ENCODE data around the gene SCN9A. TPM values are rescaled to one million over a fixed set of nuclear protein-coding genes. Genes with fewer than 3 reads are reported as not detected.

Gene SCN9A
- total RNA-seq, 3 donors from 2014 or later (not counting 1 experiment from before 2014, with no cell fraction given): 0.28 to 1.4 (median 0.39) TPM

GRCh38 chr2:166230024-166230723 lies 145.6 kb downstream of the SCN9A start:
- H3K4me3 Mint-ChIP-seq: no peak overlapping the region
- ATAC-seq: no peak
- Histone ChIP-seq H3K9me3 (ENCODE audit: control insufficient read depth, insufficient read depth, low read length) (no peaks in the 10 kb centered on the region), H3K4me3 (ENCODE audit: low read length) (no peak overlapping the region), H3K4me1 (ENCODE audit: control insufficient read depth, insufficient read depth, low read length) (no peaks in the 10 kb centered on the region), H3K27ac (ENCODE audit: low read length) (no peak overlapping the region), H3K36me3 (ENCODE audit: control insufficient read depth, insufficient read depth, low read length) (no peaks in the 10 kb centered on the region), H3K27me3 (ENCODE audit: control insufficient read depth, insufficient read depth, low read length) (no peaks in the 10 kb centered on the region)
- no peak for DNase-seq
- no peaks in the 10 kb centered on the region for H3K27me3 Mint-ChIP-seq (ENCODE audit: low read depth in 2 of 2)
- TF ChIP-seq CTCF (IDR thresholded peaks at IDR 0.05): no peak
- H3K9me3 Mint-ChIP-seq: peaks cover 2% of the 10 kb centered on the region in 2 donors
- WGBS (ENCODE audit: insufficient coverage): 79% methylated on average over 3 of the region's 4 CpGs
- H3K27ac Mint-ChIP-seq: no peak overlapping the region
- intact Hi-C loops (cut with micrococcal nuclease): no loop called here
- no peaks in the 10 kb centered on the region for H3K4me1 Mint-ChIP-seq
- H3K36me3 Mint-ChIP-seq: no peaks in the 10 kb centered on the region

GRCh38 chr2:166229678-166230023 lies 146.1 kb downstream of the SCN9A start:
- TF ChIP-seq CTCF (IDR thresholded peaks at IDR 0.05): no peak
- intact Hi-C loops (cut with micrococcal nuclease): no loop called here
- no peak for ATAC-seq

DNA sequence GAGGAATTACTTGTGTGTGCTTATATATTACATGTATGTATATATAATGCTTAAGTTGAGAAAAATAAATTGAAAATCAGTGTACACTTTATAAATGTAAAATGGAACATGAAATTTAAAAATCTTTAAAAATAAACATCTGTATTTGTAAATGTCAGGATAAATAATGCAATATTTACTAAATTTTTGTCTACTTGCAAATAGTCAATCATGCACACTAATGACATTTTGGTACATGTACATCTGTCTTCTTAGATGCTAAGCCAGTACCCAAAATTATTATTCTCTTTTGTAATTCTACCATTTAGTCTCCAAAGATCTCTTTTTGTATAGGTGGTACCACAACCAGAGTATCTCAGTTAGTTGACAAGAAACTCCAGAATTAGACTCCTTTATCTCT lies 151.5 kb downstream of the SCN9A start:
- H3K27ac ChIP-seq (ENCODE audit: low read length): no peak overlapping the region
- H3K36me3 Mint-ChIP-seq: no peaks in the 10 kb centered on the region
- H3K9me3 Mint-ChIP-seq: peaks cover 2 to 4% of the 10 kb centered on the region in 2 donors
- H3K27me3 ChIP-seq (ENCODE audit: control insufficient read depth, insufficient read depth, low read length): no peaks in the 10 kb centered on the region
- TF ChIP-seq CTCF (IDR thresholded peaks at IDR 0.05): no peak
- H3K27me3 Mint-ChIP-seq (ENCODE audit: low read depth in 2 of 2): no peaks in the 10 kb centered on the region
- H3K4me3 ChIP-seq (ENCODE audit: low read length): no peak overlapping the region
- ATAC-seq (no peak), DNase-seq (no peak)
- no peaks in the 10 kb centered on the region for H3K4me1 Mint-ChIP-seq
- H3K4me1 ChIP-seq (ENCODE audit: control insufficient read depth, insufficient read depth, low read length): no peaks in the 10 kb centered on the region
- intact Hi-C loops (cut with micrococcal nuclease): no loop called here
- no peaks in the 10 kb centered on the region for H3K36me3 ChIP-seq (ENCODE audit: control insufficient read depth, insufficient read depth, low read length)
- no peak overlapping the region for H3K4me3 Mint-ChIP-seq
- H3K27ac Mint-ChIP-seq: no peak overlapping the region
- no peaks in the 10 kb centered on the region for H3K9me3 ChIP-seq (ENCODE audit: control insufficient read depth, insufficient read depth, low read length)

More at GRCh38 chr2:166229678-166230023, 146.1 kb downstream of the SCN9A start:
- Mint-ChIP-seq H3K9me3 (peaks cover 2 to 4% of the 10 kb centered on the region in 2 donors), H3K27ac (no peak overlapping the region), H3K27me3 (ENCODE audit: low read depth in 2 of 2) (no peaks in the 10 kb centered on the region), H3K36me3 (no peaks in the 10 kb centered on the region), H3K4me1 (no peaks in the 10 kb centered on the region), H3K4me3 (no peak overlapping the region)
- H3K27me3 ChIP-seq (ENCODE audit: control insufficient read depth, insufficient read depth, low read length): no peaks in the 10 kb centered on the region
- H3K4me1 ChIP-seq (ENCODE audit: control insufficient read depth, insufficient read depth, low read length): no peaks in the 10 kb centered on the region
- H3K27ac ChIP-seq (ENCODE audit: low read length): no peak overlapping the region
- H3K9me3 ChIP-seq (ENCODE audit: control insufficient read depth, insufficient read depth, low read length): no peaks in the 10 kb centered on the region
- no peak for DNase-seq
- no peaks in the 10 kb centered on the region for H3K36me3 ChIP-seq (ENCODE audit: control insufficient read depth, insufficient read depth, low read length)
- H3K4me3 ChIP-seq (ENCODE audit: low read length): no peak overlapping the region

DNA sequence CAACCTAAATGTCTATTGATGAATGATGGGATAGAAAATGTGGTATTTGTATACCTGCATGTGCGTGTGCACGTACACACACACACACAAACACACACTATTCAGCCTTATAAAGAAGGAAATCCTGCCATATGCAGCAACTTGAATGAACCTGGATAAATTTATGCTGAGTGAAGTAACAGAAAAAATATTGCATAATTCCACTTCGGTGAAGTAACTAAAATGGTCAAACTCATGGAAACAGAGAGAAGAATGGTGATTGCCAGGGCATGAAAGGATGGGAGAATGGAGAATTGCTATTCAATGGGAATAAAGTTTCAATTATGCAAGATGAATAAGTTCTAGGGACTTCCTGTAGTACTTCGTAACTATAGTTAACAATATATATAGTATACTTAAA lies 152.4 kb downstream of the SCN9A start:
- Histone ChIP-seq H3K27me3 (ENCODE audit: control insufficient read depth, insufficient read depth, low read length) (no peaks in the 10 kb centered on the region), H3K27ac (ENCODE audit: low read length) (no peak overlapping the region), H3K9me3 (ENCODE audit: control insufficient read depth, insufficient read depth, low read length) (no peaks in the 10 kb centered on the region), H3K4me1 (ENCODE audit: control insufficient read depth, insufficient read depth, low read length) (no peaks in the 10 kb centered on the region), H3K36me3 (ENCODE audit: control insufficient read depth, insufficient read depth, low read length) (no peaks in the 10 kb centered on the region), H3K4me3 (ENCODE audit: low read length) (no peak overlapping the region)
- DNase-seq (no peak), ATAC-seq (no peak)
- Mint-ChIP-seq H3K4me3 (no peak overlapping the region), H3K4me1 (no peaks in the 10 kb centered on the region), H3K36me3 (no peaks in the 10 kb centered on the region), H3K27me3 (ENCODE audit: low read depth in 2 of 2) (no peaks in the 10 kb centered on the region), H3K9me3 (peaks cover 2 to 4% of the 10 kb centered on the region in 2 donors), H3K27ac (no peak overlapping the region)
- intact Hi-C loops (cut with micrococcal nuclease): no loop called here
- 96% methylated on average over 1 of the region's 4 CpGs for WGBS (ENCODE audit: insufficient coverage)
- no peak for TF ChIP-seq CTCF (IDR thresholded peaks at IDR 0.05)
